Fibroblast of the aortic adventitia (primary cell): Measurements from ENCODE around the gene DRC1. TPM values are rescaled to one million over a fixed set of nuclear protein-coding genes. Genes with fewer than 3 reads are reported as not detected.

Experiments
- DNase-seq: peaks from one replicate; pipeline ENCODE4 v3.0.0-alpha.2; 2010; ENCODE audit warnings: low read depth
- H3K4me3 ChIP-seq: 2 replicates; pipeline ENCODE4 v1.5.1; 2011; ENCODE audit warnings: low read depth, mild to moderate bottlenecking, control low read depth, low read length, moderate library complexity
- CTCF ChIP-seq: IDR thresholded peaks from 2 replicates; pipeline ENCODE4 v1.5.1; 2011; ENCODE audit warnings: mild to moderate bottlenecking, low read length, control low read depth, inconsistent platforms; ENCODE audit not compliant: insufficient read depth
- total RNA-seq: library from RNA; depleted of rRNA; stranded (reverse); fragments of >200 nt; gene quantifications from 2 replicates; pipeline ENCODE4 v1.2.3, GENCODE V29; 2012; ENCODE audit warnings: low replicate concordance

The DRC1 gene
- total RNA-seq, 1 donor: not detected

GRCh38 chr2:26477126-26477910, 75.6 kb downstream of the DRC1 start:
- no peak for TF ChIP-seq CTCF
- H3K4me3 ChIP-seq: no peak overlapping the region
- no peak for DNase-seq

- TF ChIP-seq CTCF: no peak
- peak; percentile 68 for DNase-seq
- no peak within 1 kb of the TSS for H3K4me3 ChIP-seq
These were observed 76.2 kb downstream of the DRC1 start, which contains the start of gene OTOF for GRCh38 chr2:26477911-26478253. Gene OTOF, minus strand, starts transcription at chr2:26478124.

GRCh38 chr2:26478366-26478765, 76.6 kb downstream of the DRC1 start:
- no peak for TF ChIP-seq CTCF
- H3K4me3 ChIP-seq: no peak overlapping the region
- no peak for DNase-seq

- TF ChIP-seq CTCF: no peak
- DNase-seq: no peak
- H3K4me3 ChIP-seq: no peak overlapping the region
These were observed 77.5 kb downstream of the DRC1 start for GRCh38 chr2:26479131-26479788.

- TF ChIP-seq CTCF: no peak
- no peak for DNase-seq
- no peak overlapping the region for H3K4me3 ChIP-seq
These were observed 78.3 kb downstream of the DRC1 start for GRCh38 chr2:26479789-26480565.

- TF ChIP-seq CTCF: no peak
- no peak overlapping the region for H3K4me3 ChIP-seq
- DNase-seq: no peak
These were observed 79.1 kb downstream of the DRC1 start for GRCh38 chr2:26480566-26481423.
